ENCODE results near the gene SHANK3. TPM values are rescaled to one million over a fixed set of nuclear protein-coding genes. Genes with fewer than 3 reads are reported as not detected.

The SHANK3 gene
- total and polyA plus RNA-seq, 2 donors from 2014 or later: 8.8 to 40.5 TPM

- FAIRE-seq (no peak), DNase-seq (peak; percentile 92 to 97 (median 95))
- Histone ChIP-seq H3K4me3 (ENCODE audit: low read length in 3 of 3) (no peak overlapping the region), H3K36me3 (ENCODE audit: control insufficient read depth in 2 of 3, insufficient read depth in 3 of 3, low read length in 3 of 3) (peaks cover 0 to 4% (median 2%) of the 10 kb centered on the region in 3 donors), H3K9ac (ENCODE audit: low read length in 3 of 3) (no peak overlapping the region), H3K27ac (ENCODE audit: low read depth in 2 of 2, low read length in 2 of 2) (no peak overlapping the region), H3K4me1 (ENCODE audit: control insufficient read depth in 2 of 3, insufficient read depth in 2 of 3, low read depth in 1 of 3, low read length in 3 of 3) (peaks cover 0 to 13% (median 7%) of the 10 kb centered on the region in 3 donors), H3K9me3 (ENCODE audit: control insufficient read depth in 2 of 3, insufficient read depth in 1 of 3, low read length in 3 of 3) (no peaks in the 10 kb centered on the region), H3K27me3 (ENCODE audit: control insufficient read depth, insufficient read depth, low read length) (no peaks in the 10 kb centered on the region)
- intact Hi-C loops (cut with DNase I): no loop called here
- TF ChIP-seq, protein P1, sequence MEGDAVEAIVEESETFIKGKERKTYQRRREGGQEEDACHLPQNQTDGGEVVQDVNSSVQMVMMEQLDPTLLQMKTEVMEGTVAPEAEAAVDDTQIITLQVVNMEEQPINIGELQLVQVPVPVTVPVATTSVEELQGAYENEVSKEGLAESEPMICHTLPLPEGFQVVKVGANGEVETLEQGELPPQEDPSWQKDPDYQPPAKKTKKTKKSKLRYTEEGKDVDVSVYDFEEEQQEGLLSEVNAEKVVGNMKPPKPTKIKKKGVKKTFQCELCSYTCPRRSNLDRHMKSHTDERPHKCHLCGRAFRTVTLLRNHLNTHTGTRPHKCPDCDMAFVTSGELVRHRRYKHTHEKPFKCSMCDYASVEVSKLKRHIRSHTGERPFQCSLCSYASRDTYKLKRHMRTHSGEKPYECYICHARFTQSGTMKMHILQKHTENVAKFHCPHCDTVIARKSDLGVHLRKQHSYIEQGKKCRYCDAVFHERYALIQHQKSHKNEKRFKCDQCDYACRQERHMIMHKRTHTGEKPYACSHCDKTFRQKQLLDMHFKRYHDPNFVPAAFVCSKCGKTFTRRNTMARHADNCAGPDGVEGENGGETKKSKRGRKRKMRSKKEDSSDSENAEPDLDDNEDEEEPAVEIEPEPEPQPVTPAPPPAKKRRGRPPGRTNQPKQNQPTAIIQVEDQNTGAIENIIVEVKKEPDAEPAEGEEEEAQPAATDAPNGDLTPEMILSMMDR (IDR thresholded peaks at IDR 0.05; ENCODE audit: borderline replicate concordance, extremely low read depth, insufficient read depth): no peak
Measured at GRCh38 chr22:50705219-50705691, 32.6 kb downstream of the SHANK3 start.

GRCh38 chr22:50705851-50706351 lies 33.3 kb downstream of the SHANK3 start:
- DNase-seq (peak in 3 of 5 donors; percentile 44 to 74 (median 69)), FAIRE-seq (no peak)
- peaks cover 0 to 10% (median 7%) of the 10 kb centered on the region in 3 donors for H3K4me1 ChIP-seq (ENCODE audit: control insufficient read depth in 2 of 3, insufficient read depth in 2 of 3, low read depth in 1 of 3, low read length in 3 of 3)
- peaks cover 0 to 5% (median 2%) of the 10 kb centered on the region in 3 donors for H3K36me3 ChIP-seq (ENCODE audit: control insufficient read depth in 2 of 3, insufficient read depth in 3 of 3, low read length in 3 of 3)
- H3K27me3 ChIP-seq (ENCODE audit: control insufficient read depth, insufficient read depth, low read length): no peaks in the 10 kb centered on the region
- TF ChIP-seq, protein P1 (IDR thresholded peaks at IDR 0.05; ENCODE audit: borderline replicate concordance, extremely low read depth, insufficient read depth): no peak
- H3K9me3 ChIP-seq (ENCODE audit: control insufficient read depth in 2 of 3, insufficient read depth in 1 of 3, low read length in 3 of 3): no peaks in the 10 kb centered on the region
- no peak overlapping the region for H3K4me3 ChIP-seq (ENCODE audit: low read length in 3 of 3)
- intact Hi-C loops (cut with DNase I): no loop called here
- no peak overlapping the region for H3K27ac ChIP-seq (ENCODE audit: low read depth in 2 of 2, low read length in 2 of 2)
- H3K9ac ChIP-seq (ENCODE audit: low read length in 3 of 3): no peak overlapping the region

DNA sequence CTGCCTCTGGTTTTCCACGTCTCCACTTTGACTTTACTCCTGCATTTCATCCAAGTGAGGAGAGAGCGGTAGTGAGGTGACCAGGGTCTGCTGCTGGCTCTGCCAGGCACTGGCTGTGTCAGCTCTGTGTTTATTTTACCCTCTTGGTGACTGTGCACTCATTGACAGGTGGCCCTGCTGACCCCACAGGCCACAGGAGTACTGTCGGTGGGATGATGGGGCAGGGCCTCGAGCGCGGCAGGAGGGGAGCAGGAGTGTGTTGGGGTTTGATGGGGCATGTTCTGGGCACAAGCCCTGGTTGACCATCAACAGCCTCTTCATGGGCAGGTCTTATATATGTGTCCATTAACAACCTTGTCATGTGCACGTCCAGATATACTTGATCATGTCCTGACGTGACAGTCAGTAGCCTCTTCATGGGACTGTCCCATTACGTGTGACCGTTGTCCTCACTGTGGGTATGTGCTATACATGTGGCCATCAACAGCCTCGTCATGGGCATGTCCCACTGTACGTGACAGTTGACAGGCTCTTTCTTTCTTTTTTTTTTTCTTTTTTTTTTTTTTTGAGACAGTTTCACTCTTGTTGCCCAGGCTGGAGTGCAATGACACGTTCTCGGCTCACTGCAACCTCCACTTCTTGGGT lies 34.0 kb downstream of the SHANK3 start:
- intact Hi-C loops (cut with DNase I): no loop called here
- Histone ChIP-seq H3K4me1 (ENCODE audit: control insufficient read depth in 2 of 3, insufficient read depth in 2 of 3, low read depth in 1 of 3, low read length in 3 of 3) (peaks cover 0 to 4% (median 4%) of the 10 kb centered on the region in 3 donors), H3K9ac (ENCODE audit: low read length in 3 of 3) (no peak overlapping the region), H3K9me3 (ENCODE audit: control insufficient read depth in 2 of 3, insufficient read depth in 1 of 3, low read length in 3 of 3) (no peaks in the 10 kb centered on the region), H3K27me3 (ENCODE audit: control insufficient read depth, insufficient read depth, low read length) (no peaks in the 10 kb centered on the region), H3K27ac (ENCODE audit: low read depth in 2 of 2, low read length in 2 of 2) (no peak overlapping the region), H3K36me3 (ENCODE audit: control insufficient read depth in 2 of 3, insufficient read depth in 3 of 3, low read length in 3 of 3) (peaks cover 0 to 6% (median 2%) of the 10 kb centered on the region in 3 donors), H3K4me3 (ENCODE audit: low read length in 3 of 3) (no peak overlapping the region)
- peak in 2 of 5 donors; percentile 9 to 40 for DNase-seq
- TF ChIP-seq, protein P1 (IDR thresholded peaks at IDR 0.05; ENCODE audit: borderline replicate concordance, extremely low read depth, insufficient read depth): no peak
- FAIRE-seq: no peak

Data from kidney (tissue), 14 donors.